GM23248 (cell line): ENCODE results near the gene NFIX.

Experiments
- EZH2 ChIP-seq: fragments of 200-600 bp; sonication (generic); IDR thresholded peaks from 2 replicates; pipeline ENCODE4 v1.6.1; 2018; ENCODE audit warnings: antibody characterized with exemption, mild to moderate bottlenecking; ENCODE audit not compliant: insufficient read depth, poor library complexity, severe bottlenecking
- EZH2phosphoT487 ChIP-seq: fragments of 200-600 bp; sonication (generic); IDR thresholded peaks from 2 replicates; pipeline ENCODE4 v1.6.1; 2018; ENCODE audit warnings: antibody characterized with exemption, moderate library complexity, mild to moderate bottlenecking, low read depth; ENCODE audit not compliant: insufficient read depth

DNA sequence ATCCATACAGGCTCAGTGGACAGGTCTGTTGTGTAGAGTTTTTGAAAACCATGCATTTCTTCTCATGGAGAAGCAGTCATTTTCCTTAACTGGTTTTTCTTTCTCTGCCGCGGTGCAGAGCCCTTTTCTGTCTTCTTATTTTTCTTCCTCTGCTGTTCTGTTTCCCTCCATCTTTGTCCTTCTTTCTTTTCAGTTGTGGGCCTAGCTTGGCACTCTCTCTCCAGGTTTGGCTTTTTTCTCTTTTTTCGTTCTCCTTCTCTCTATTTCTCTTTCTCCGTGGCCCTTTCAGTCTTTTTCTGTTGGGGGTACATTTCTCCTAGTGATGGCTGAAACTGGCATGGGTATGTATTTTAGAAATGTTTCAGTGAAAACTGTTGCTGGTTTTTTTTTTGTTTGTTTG lies 24.1 kb downstream of the NFIX start:
- TF ChIP-seq EZH2phosphoT487 (no peak), EZH2 (no peak)
